RWPE1 (cell line): ENCODE data around the gene MSH2.

ENCODE experiments used
- CTCF ChIA-PET: fragments of 350-600 bp; sonication (Branson Sonifier 250); formaldehyde crosslinking; extraction: SDS; loops from one replicate; lab custom pipeline; 2021; lab: Yijun Ruan, JAX
- POLR2A ChIA-PET: fragments of 400-600 bp; formaldehyde crosslinking; extraction: SDS; loops from one replicate; lab custom pipeline; 2020; ENCODE audit warnings: antibody characterized with exemption; ENCODE audit not compliant: low non-redundant PET; lab: Yijun Ruan, JAX
- DNase-seq: peaks from one replicate; pipeline ENCODE4 v3.0.0; 2012; ENCODE audit warnings: low spot score
- H3K27ac ChIP-seq: fragments of 450-650 bp; 2 replicates; pipeline ENCODE4 v1.5.1; 2017
- TF ChIP-seq, protein P1 (sequence below): fragments of 450-650 bp; conservative IDR thresholded peaks from 2 replicates; pipeline ENCODE4 v1.5.1; 2017; ENCODE audit warnings: low read depth, mild to moderate bottlenecking

Gene MSH2

DNA sequence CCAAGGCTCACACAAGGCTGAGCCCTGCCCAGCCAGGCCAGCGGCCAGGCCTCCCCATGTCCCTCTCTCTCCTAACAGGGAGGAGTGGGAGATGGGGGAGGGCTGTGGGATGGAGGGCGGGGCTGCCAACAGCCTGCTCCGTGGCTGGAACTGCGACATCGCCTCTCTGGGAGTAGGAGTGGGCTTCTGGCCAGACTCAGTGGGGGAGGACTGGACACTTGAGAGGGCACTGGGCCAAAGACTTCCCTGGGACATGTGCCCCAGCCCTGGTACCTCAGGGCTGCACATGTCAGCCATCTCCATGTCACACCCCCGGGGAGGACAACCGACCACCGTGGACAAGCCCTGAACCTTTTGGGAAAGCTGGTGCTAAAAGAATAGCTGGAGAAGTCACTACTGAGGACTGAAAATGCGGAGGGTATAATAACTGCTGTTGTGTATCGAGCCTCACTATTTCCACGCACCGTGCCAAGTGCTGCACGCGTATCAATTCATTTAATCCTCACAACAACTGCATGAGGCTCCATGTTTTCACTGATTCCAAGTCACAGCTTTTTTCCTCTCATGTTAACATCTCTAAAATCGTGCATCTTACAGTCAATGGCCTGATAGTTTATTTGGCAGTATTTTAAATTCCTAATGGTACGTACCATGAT is 127.3 kb downstream of the MSH2 start:
- TF ChIP-seq, protein P1, sequence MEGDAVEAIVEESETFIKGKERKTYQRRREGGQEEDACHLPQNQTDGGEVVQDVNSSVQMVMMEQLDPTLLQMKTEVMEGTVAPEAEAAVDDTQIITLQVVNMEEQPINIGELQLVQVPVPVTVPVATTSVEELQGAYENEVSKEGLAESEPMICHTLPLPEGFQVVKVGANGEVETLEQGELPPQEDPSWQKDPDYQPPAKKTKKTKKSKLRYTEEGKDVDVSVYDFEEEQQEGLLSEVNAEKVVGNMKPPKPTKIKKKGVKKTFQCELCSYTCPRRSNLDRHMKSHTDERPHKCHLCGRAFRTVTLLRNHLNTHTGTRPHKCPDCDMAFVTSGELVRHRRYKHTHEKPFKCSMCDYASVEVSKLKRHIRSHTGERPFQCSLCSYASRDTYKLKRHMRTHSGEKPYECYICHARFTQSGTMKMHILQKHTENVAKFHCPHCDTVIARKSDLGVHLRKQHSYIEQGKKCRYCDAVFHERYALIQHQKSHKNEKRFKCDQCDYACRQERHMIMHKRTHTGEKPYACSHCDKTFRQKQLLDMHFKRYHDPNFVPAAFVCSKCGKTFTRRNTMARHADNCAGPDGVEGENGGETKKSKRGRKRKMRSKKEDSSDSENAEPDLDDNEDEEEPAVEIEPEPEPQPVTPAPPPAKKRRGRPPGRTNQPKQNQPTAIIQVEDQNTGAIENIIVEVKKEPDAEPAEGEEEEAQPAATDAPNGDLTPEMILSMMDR: no peak
- no peak for DNase-seq
- no peak overlapping the region for H3K27ac ChIP-seq
- ChIA-PET CTCF (interaction anchor here (0.6 kb wide), 1 partner anchor 1248 kb away, joined by 3 read pairs; no protein-coding TSS in a partner anchor), POLR2A (no interaction called here)

DNA sequence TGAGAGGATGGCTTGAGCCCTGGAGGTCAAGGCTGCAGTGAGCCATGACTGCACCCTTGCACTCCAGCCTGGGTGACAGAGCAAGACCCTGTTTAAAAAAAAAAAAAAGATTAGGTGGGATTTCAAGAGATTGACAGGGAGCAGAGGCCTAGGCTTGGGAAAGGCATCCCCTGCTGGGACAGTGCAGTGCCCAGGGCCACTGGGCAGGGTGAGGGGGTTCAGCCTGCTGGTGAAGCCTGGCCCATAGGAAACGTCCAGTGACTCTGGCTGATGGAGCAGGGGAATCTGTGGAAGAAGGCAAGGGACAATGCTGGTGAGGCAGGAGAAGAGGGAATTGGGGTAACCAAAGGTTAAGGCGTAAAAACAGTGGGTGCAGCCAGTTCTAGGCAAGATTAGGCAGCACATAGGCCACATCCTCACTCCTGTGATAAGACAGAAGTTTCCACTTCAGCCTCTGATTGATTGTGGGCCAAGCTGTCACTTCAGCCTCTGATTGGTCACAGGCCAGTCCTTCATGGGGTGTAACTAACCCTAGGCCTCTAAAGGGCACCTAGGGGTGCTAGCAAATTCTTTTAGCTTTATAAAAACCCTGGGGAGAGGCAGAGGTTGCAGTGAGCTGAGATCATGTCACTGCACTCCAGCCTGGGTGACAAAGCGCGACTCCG is 128.6 kb downstream of the MSH2 start:
- H3K27ac ChIP-seq: no peak overlapping the region

More for the DNA sequence above, 128.6 kb downstream of the MSH2 start:
- ChIA-PET POLR2A (no interaction called here), CTCF (interaction anchor here (0.6 kb wide), 1 partner anchor 197 kb away, joined by 3 read pairs; no protein-coding TSS in a partner anchor)
- TF ChIP-seq, protein P1: no peak
- no peak for DNase-seq
